Neuronal stem cell (in vitro differentiated cells): ENCODE measurements around the gene NDUFA13.

Experiments
- DNase-seq: peaks from one replicate; pipeline ENCODE4 v3.0.0-alpha.2; 2013; ENCODE audit warnings: low spot score
- H2AFZ ChIP-seq: one replicate; pipeline ENCODE4 v1.6.1; 2013; ENCODE audit warnings: mild to moderate bottlenecking, low read length, inconsistent platforms
- H2AK5ac ChIP-seq: 2 replicates; pipeline ENCODE4 v1.6.1; 2013; ENCODE audit warnings: low read depth, mild to moderate bottlenecking, inconsistent platforms, low read length, moderate library complexity, mixed read lengths
- H2BK120ac ChIP-seq: 2 replicates; pipeline ENCODE4 v1.6.1; 2013; ENCODE audit warnings: low read depth, mild to moderate bottlenecking, inconsistent platforms, low read length, moderate library complexity, mixed read lengths
- H2BK12ac ChIP-seq: one replicate; pipeline ENCODE4 v1.6.1; 2013; ENCODE audit warnings: low read length, inconsistent platforms
- H2BK15ac ChIP-seq: 2 replicates; pipeline ENCODE4 v1.6.1; 2013; ENCODE audit warnings: mild to moderate bottlenecking, low read length, inconsistent platforms, mixed read lengths
- H2BK5ac ChIP-seq: one replicate; pipeline ENCODE4 v1.6.1; 2013; ENCODE audit warnings: inconsistent platforms, mild to moderate bottlenecking, low read length, moderate library complexity
- H3K14ac ChIP-seq: one replicate; pipeline ENCODE4 v1.6.1; 2013; ENCODE audit warnings: low read length, inconsistent platforms
- H3K18ac ChIP-seq: 2 replicates; pipeline ENCODE4 v1.6.1; 2013; ENCODE audit warnings: low read length, inconsistent platforms
- H3K23ac ChIP-seq: 2 replicates; pipeline ENCODE4 v1.6.1; 2013; ENCODE audit warnings: low read depth, mild to moderate bottlenecking, mixed read lengths, low read length, inconsistent platforms; ENCODE audit not compliant: poor library complexity
- H3K27ac ChIP-seq: replicated peaks from 3 replicates; pipeline ENCODE4 v1.5.1; 2013; ENCODE audit warnings: low read length, inconsistent platforms
- H3K27me3 ChIP-seq, 3 experiments: 2 replicates each; pipeline ENCODE4 v1.6.1; 2013; ENCODE audit warnings: low read length in 3 of 3, mild to moderate bottlenecking in 2 of 3, inconsistent platforms in 1 of 3, low read depth in 1 of 3, mixed read lengths in 1 of 3, moderate library complexity in 1 of 3; ENCODE audit not compliant: control insufficient read depth in 3 of 3, insufficient read depth in 3 of 3
- H3K36me3 ChIP-seq, 2 donors: replicated peaks in 1 of 2; 2 replicates each; pipeline ENCODE4 v1.6.1; 2013; ENCODE audit warnings: low read length in 2 of 2; ENCODE audit not compliant: control insufficient read depth in 2 of 2, insufficient read depth in 2 of 2
- H3K4ac ChIP-seq: 2 replicates; pipeline ENCODE4 v1.6.1; 2013; ENCODE audit warnings: inconsistent platforms, mild to moderate bottlenecking, low read length, moderate library complexity
- H3K4me1 ChIP-seq, 2 donors: 1 replicate in 1 of 2; 2 replicates in 1 of 2; pipeline ENCODE4 v1.6.1; 2013; ENCODE audit warnings: low read length in 2 of 2, low read depth in 1 of 2; ENCODE audit not compliant: control insufficient read depth in 2 of 2, insufficient read depth in 1 of 2
- H3K4me2 ChIP-seq: one replicate; pipeline ENCODE4 v1.6.1; 2013; ENCODE audit warnings: mild to moderate bottlenecking, low read length, inconsistent platforms; ENCODE audit not compliant: insufficient read depth, poor library complexity, severe bottlenecking
- H3K4me3 ChIP-seq, 2 donors: 2 replicates each; pipeline ENCODE4 v1.5.1; 2013; ENCODE audit warnings: low read length in 2 of 2, mild to moderate bottlenecking in 2 of 2, inconsistent platforms in 1 of 2, moderate library complexity in 1 of 2
- H3K79me1 ChIP-seq: one replicate; pipeline ENCODE4 v1.6.1; 2013; ENCODE audit warnings: low read depth, mild to moderate bottlenecking, inconsistent platforms, low read length, moderate library complexity
- H3K9ac ChIP-seq: one replicate; pipeline ENCODE4 v1.6.1; 2013; ENCODE audit warnings: mild to moderate bottlenecking, low read depth, low read length, inconsistent platforms; ENCODE audit not compliant: poor library complexity
- H3K9me3 ChIP-seq, 2 donors: replicated peaks in 1 of 2; 2 replicates each; pipeline versions ENCODE3 to v1.6.1; 2013; ENCODE audit warnings: low read length in 2 of 2, mild to moderate bottlenecking in 2 of 2, inconsistent platforms in 1 of 2, low read depth in 1 of 2, mixed read lengths in 1 of 2, moderate library complexity in 1 of 2; ENCODE audit not compliant: control insufficient read depth in 2 of 2, insufficient read depth in 1 of 2
- H4K8ac ChIP-seq: one replicate; pipeline ENCODE4 v1.6.1; 2013; ENCODE audit warnings: low read depth, mild to moderate bottlenecking, inconsistent platforms, low read length, moderate library complexity
- H4K91ac ChIP-seq: one replicate; pipeline ENCODE4 v1.6.1; 2013; ENCODE audit warnings: low read length, low read depth, mild to moderate bottlenecking, inconsistent platforms; ENCODE audit not compliant: poor library complexity
- WGBS, 2 donors: extraction: QIAGEN DNeasy Blood & Tissue Kit; methylation state at CpG; one replicate each; pipeline ENCODE4 v1.1.7; 2013; ENCODE audit warnings: missing lambda C conversion rate in 2 of 2, mixed read lengths in 1 of 2; ENCODE audit not compliant: insufficient read length in 2 of 2, insufficient replicate concordance in 1 of 2; ENCODE audit errors: extremely low coverage in 2 of 2; 5-methylcytosine and 5-hydroxymethylcytosine counted together

The NDUFA13 gene

GRCh38 chr19:19538061-19538784 is 22.2 kb downstream of the NDUFA13 start, which contains the start of gene CILP2:
Gene CILP2, plus strand, starts transcription at chr19:19538265. Its CDS starts 85 bp downstream, at chr19:19538350.
- H4K8ac ChIP-seq: no peak within 1 kb of the TSS
- H3K23ac ChIP-seq: peak within 1 kb of the TSS; percentile 81
- H3K27me3 ChIP-seq: peaks cover 0 to 25% (median 0%) of the 10 kb centered on the region in 3 experiments
- H3K4me2 ChIP-seq: peak within 1 kb of the TSS; percentile 91
- peak within 1 kb of the TSS; percentile 92 for H3K9ac ChIP-seq
- no peak within 1 kb of the TSS for H2AFZ ChIP-seq
- no peak within 1 kb of the TSS for H3K27ac ChIP-seq
- peaks cover 0 to 7% of the 10 kb centered on the region in 2 donors for H3K4me1 ChIP-seq
- peak within 1 kb of the TSS; percentile 39 for H2BK5ac ChIP-seq
- DNase-seq: peak; percentile 50
- no peak within 1 kb of the TSS for H4K91ac ChIP-seq
- H3K9me3 ChIP-seq: peaks cover 0 to 1% of the 10 kb centered on the region in 2 donors
- peak within 1 kb of the TSS; percentile 90 for H2AK5ac ChIP-seq
- H2BK12ac ChIP-seq: no peak within 1 kb of the TSS
- peak within 1 kb of the TSS; percentile 67 for H3K4ac ChIP-seq
- peak within 1 kb of the TSS; percentile 63 for H3K14ac ChIP-seq
- H3K4me3 ChIP-seq: peak within 1 kb of the TSS in 1 of 2 donors; percentile 78
- peaks cover 0 to 10% of the 10 kb centered on the region in 2 donors for H3K36me3 ChIP-seq
- peaks cover 2% of the 10 kb centered on the region for H3K79me1 ChIP-seq
- peak within 1 kb of the TSS; percentile 63 for H2BK120ac ChIP-seq
- H2BK15ac ChIP-seq: no peak within 1 kb of the TSS
- WGBS, 2 donors: no CpG with 5 or more reads among the region's 56 CpGs
- H3K18ac ChIP-seq: peak within 1 kb of the TSS; percentile 91

- Histone ChIP-seq H3K27ac (no peak overlapping the region), H3K9me3 (peaks cover 0 to 1% of the 10 kb centered on the region in 2 donors), H3K23ac (peak overlapping the region; percentile 81), H3K4me2 (peak overlapping the region; percentile 91), H2BK12ac (no peak overlapping the region), H3K4me3 (no peak overlapping the region), H4K8ac (no peak overlapping the region), H2BK5ac (no peak overlapping the region), H3K36me3 (peaks cover 0 to 10% of the 10 kb centered on the region in 2 donors), H2BK15ac (no peak overlapping the region), H2BK120ac (no peak overlapping the region), H2AFZ (no peak overlapping the region), H3K27me3 (peaks cover 0 to 25% (median 0%) of the 10 kb centered on the region in 3 experiments), H3K9ac (no peak overlapping the region), H3K4me1 (peaks cover 0 to 7% of the 10 kb centered on the region in 2 donors), H3K79me1 (peaks cover 2% of the 10 kb centered on the region), H4K91ac (no peak overlapping the region), H3K4ac (peak overlapping the region; percentile 67), H3K14ac (peak overlapping the region; percentile 63), H2AK5ac (peak overlapping the region; percentile 90), H3K18ac (peak overlapping the region; percentile 76)
- no peak for DNase-seq
- no CpG with 5 or more reads among the region's 7 CpGs for WGBS, 2 donors
Observed at GRCh38 chr19:19538785-19539166, 22.8 kb downstream of the NDUFA13 start.

- H3K4ac ChIP-seq: no peak overlapping the region
- peak overlapping the region; percentile 6 for H2BK15ac ChIP-seq
- H3K23ac ChIP-seq: peak overlapping the region; percentile 34
- H3K4me2 ChIP-seq: no peak overlapping the region
- H2AK5ac ChIP-seq: peak overlapping the region; percentile 94
- H3K14ac ChIP-seq: peak overlapping the region; percentile 82
- peak overlapping the region; percentile 39 for H2BK5ac ChIP-seq
- H3K27me3 ChIP-seq: peaks cover 0 to 25% (median 0%) of the 10 kb centered on the region in 3 experiments
- H3K9ac ChIP-seq: no peak overlapping the region
- H3K9me3 ChIP-seq: peaks cover 0 to 1% of the 10 kb centered on the region in 2 donors
- H3K18ac ChIP-seq: peak overlapping the region; percentile 85
- no peak overlapping the region for H2AFZ ChIP-seq
- no peak overlapping the region for H3K27ac ChIP-seq
- H3K4me3 ChIP-seq: peak overlapping the region in 1 of 2 donors; percentile 16
- no peak overlapping the region for H2BK12ac ChIP-seq
- peaks cover 0 to 10% of the 10 kb centered on the region in 2 donors for H3K36me3 ChIP-seq
- no peak overlapping the region for H4K8ac ChIP-seq
- WGBS, 2 donors: no CpG with 5 or more reads among the region's 19 CpGs
- H2BK120ac ChIP-seq: no peak overlapping the region
- no peak overlapping the region for H4K91ac ChIP-seq
- peaks cover 2% of the 10 kb centered on the region for H3K79me1 ChIP-seq
- DNase-seq: no peak
- H3K4me1 ChIP-seq: peaks cover 0 to 6% of the 10 kb centered on the region in 2 donors
Observed at GRCh38 chr19:19539698-19540063, 23.7 kb downstream of the NDUFA13 start.

GRCh38 chr19:19540064-19540714 is 24.2 kb downstream of the NDUFA13 start:
- H3K27ac ChIP-seq: no peak overlapping the region

More at GRCh38 chr19:19540064-19540714, 24.2 kb downstream of the NDUFA13 start:
- no peak overlapping the region for H3K4me3 ChIP-seq
- H3K9ac ChIP-seq: peak overlapping the region; percentile 30
- peaks cover 0 to 6% of the 10 kb centered on the region in 2 donors for H3K4me1 ChIP-seq
- H3K27me3 ChIP-seq: peaks cover 0 to 25% (median 0%) of the 10 kb centered on the region in 3 experiments
- peak overlapping the region; percentile 87 for H3K18ac ChIP-seq
- H3K79me1 ChIP-seq: peaks cover 2% of the 10 kb centered on the region
- peak overlapping the region; percentile 18 for H3K4me2 ChIP-seq
- H3K36me3 ChIP-seq: peaks cover 0 to 6% of the 10 kb centered on the region in 2 donors
- no peak overlapping the region for H2BK12ac ChIP-seq
- H2AK5ac ChIP-seq: peak overlapping the region; percentile 94
- H3K14ac ChIP-seq: peak overlapping the region; percentile 82
- no peak overlapping the region for H4K91ac ChIP-seq
- peaks cover 0 to 1% of the 10 kb centered on the region in 2 donors for H3K9me3 ChIP-seq
- DNase-seq: no peak
- peak overlapping the region; percentile 6 for H2BK15ac ChIP-seq
- no peak overlapping the region for H2AFZ ChIP-seq
- peak overlapping the region; percentile 39 for H2BK5ac ChIP-seq
- no peak overlapping the region for H3K4ac ChIP-seq
- peak overlapping the region; percentile 34 for H3K23ac ChIP-seq
- H2BK120ac ChIP-seq: no peak overlapping the region
- WGBS, 2 donors: no CpG with 5 or more reads among the region's 74 CpGs
- H4K8ac ChIP-seq: no peak overlapping the region
